HUES6 (cell line): ENCODE data around the gene IRAK1.

Experiments used
- H3K27ac ChIP-seq: 2 replicates; pipeline ENCODE4 v1.7.0; 2013; ENCODE audit warnings: low read depth, mild to moderate bottlenecking, low read length, inconsistent platforms
- H3K27me3 ChIP-seq: 2 replicates; pipeline ENCODE4 v1.6.1; 2013; ENCODE audit warnings: low read length; ENCODE audit not compliant: control insufficient read depth, insufficient read depth
- H3K36me3 ChIP-seq: 2 replicates; pipeline ENCODE4 v1.6.1; 2013; ENCODE audit warnings: low read length; ENCODE audit not compliant: control insufficient read depth, insufficient read depth
- H3K4me1 ChIP-seq: 2 replicates; pipeline ENCODE4 v1.6.1; 2013; ENCODE audit warnings: low read length; ENCODE audit not compliant: control insufficient read depth, insufficient read depth
- H3K4me3 ChIP-seq: 2 replicates; pipeline ENCODE4 v1.5.1; 2013; ENCODE audit warnings: low read depth, low read length
- H3K9ac ChIP-seq: one replicate; pipeline ENCODE4 v1.6.1; 2013; ENCODE audit warnings: mild to moderate bottlenecking, low read length
- H3K9me3 ChIP-seq: 2 replicates; pipeline ENCODE4 v1.6.1; 2013; ENCODE audit warnings: low read depth, low read length; ENCODE audit not compliant: control insufficient read depth, insufficient read depth

The IRAK1 gene

DNA sequence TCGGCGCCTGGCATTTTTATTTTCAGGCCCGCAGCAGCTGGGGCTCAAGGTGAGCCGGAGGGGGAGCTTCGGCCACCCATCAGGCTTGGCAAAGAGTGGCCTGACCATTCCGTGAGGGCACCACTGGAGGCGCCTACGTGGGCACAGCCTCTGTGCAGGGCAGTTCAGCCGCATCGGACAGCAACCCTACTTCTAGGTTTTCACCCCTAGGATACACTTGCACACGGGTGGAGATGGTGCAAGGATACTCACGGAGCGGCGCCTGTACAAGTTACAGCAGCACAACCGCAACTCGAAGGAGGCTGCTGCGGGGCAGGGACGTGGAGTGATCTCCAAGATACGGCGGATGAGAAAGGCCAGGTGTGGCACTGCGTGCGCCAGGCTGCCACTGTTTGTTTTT is 58.9 kb downstream of the IRAK1 start:
- H3K36me3 ChIP-seq: peaks cover 88% of the 10 kb centered on the region

More for the DNA sequence above, 58.9 kb downstream of the IRAK1 start:
- no peaks in the 10 kb centered on the region for H3K27me3 ChIP-seq
- H3K4me3 ChIP-seq: no peak overlapping the region
- H3K9me3 ChIP-seq: no peaks in the 10 kb centered on the region; the same call in 1 of the 2 replicates
- no peak overlapping the region for H3K27ac ChIP-seq
- no peak overlapping the region for H3K9ac ChIP-seq
- H3K4me1 ChIP-seq: no peaks in the 10 kb centered on the region
